Fibroblast of the conjunctiva (primary cell): ENCODE data around the gene POLL.

Source experiments
- DNase-seq: peaks from one replicate; pipeline ENCODE4 v3.0.0-alpha.2; 2010; ENCODE audit warnings: low read depth

POLL gene

GRCh38 chr10:101573885-101574753 is 13.9 kb downstream of the POLL start:
- DNase-seq = no peak

- DNase-seq = no peak
These were observed 15.3 kb downstream of the POLL start for GRCh38 chr10:101572785-101573184.

DNA sequence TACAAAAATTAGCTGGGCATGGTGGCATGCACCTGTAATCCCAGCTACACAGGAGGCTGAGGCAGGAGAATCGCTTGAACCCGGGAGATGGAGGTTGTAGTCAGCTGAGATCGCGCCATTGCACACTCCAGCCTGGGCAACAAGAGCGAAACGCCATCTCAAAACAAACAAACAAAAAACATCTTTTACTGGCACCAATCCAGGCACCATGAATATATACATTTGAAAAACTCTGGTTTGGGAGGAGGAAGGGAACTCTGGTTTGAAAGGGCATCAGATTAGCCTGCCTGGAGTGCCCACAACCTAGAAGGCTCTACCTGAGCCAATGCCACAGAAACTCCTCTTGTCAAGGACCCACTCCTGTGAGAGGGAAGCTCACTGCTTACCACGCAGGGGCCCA is 15.9 kb downstream of the POLL start:
- no peak for DNase-seq

DNA sequence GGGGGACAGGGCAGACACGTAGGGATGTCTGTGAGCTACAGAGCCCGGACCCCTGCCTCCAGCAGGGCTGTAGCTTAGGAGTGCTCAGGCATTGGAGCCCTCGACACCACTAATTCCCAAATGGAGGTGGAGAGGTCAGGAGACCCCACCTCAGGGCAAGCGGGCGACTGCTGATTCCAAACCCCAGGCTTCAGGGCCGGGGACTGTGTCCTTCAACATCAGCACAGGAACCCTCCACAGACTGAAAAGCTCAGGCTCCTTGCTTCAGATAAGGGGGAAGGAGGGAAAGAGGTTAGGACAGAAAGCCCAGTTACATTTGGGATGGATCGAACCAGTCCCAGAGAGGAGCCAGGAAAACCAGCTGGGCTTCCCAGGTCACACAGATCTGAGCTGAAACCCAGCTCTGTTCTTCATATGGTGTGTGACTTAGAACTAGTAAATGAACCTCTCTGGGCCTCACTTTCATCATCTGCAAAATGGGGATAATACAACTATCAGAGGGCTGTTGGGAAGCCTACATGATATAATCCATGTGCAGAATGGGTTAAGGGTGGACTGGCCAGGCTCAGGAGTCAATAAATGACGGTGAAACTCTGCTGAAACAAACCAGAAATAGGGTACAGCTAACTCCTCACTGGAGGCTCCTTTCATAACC is 16.7 kb downstream of the POLL start:
- no peak for DNase-seq

GRCh38 chr10:101570428-101571270 is 17.4 kb downstream of the POLL start:
- no peak for DNase-seq

- DNase-seq = peak; percentile 47
These were observed 18.2 kb downstream of the POLL start for GRCh38 chr10:101569622-101570427.

GRCh38 chr10:101569323-101569621 is 18.8 kb downstream of the POLL start:
- no peak for DNase-seq

GRCh38 chr10:101568054-101568745 is 19.9 kb downstream of the POLL start:
- DNase-seq = no peak

DNA sequence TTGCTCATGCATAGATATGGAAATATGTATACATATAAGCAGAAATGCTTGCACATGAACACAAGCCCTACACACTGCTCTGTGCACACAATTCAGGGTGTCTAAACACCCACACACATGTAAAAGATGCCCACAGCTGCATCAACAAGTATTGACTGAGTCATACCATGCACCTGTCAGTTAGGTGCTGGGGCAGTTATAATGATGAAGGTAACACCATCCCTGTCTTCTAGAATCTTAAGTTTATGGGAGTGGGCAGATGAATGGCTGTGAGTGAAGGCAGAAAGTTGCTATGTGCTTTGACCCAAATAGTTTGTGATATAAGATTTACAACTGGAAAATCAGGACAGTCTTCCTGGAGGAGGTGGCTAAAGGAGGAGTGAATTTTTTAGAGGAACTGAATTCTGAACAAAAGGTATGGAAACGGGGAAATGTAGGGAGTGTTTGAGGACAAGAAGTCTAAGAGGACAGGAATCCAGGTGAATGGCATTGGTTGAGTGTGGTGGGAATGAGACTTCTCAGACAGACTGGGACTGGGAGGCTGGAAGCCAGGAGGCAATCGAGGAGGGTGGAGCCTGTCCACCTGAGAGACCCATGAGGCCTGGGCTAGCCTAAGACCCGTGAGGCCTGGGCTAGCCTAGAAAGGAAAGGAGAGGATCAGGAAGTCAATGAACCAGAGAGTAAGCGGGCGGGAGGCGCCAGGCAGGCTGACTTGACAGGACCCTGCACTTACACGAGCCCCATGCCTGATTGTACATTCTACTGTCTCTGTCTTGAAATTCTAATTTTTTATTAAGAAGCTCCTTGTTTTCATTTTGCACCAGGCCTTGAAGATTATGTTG is 20.7 kb downstream of the POLL start:
- no peak for DNase-seq

DNA sequence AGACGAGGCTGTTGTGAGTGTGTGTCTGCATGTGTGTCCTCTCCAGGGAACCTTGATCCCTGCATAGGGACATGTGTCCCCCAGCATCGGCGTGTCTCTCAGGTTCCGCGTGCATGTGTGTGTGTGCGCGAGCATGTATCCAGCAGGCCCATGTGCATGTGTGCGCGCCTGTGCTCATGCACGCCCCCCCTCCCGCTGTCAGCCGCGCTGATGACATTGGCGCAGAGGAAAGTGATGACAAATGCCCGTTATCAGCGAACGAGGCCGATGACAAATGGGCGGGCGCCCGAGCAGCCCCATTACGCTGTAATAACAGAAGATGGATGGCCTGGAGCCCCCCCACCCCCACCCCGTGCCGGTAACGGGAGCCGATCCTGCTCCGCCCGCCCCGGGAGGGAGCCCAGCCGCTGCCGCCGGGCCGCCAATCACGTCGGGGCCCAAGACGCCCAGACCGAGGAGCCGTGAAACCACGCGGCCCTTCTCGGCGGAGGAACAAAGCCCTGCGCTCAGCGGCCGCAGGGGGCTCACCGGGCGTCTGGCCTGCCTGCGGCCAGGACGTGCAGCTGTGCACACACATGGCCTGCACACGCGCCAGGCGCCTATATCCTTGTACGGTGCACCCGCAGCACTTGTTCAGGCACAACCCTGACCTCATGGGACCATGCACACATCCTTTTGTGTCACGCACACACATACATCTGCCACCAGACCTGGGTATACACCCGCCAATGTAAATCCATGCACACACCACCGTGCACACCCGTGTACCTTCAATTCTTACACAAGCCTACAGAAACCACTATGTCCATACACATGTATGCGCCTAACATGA is 21.5 kb downstream of the POLL start:
- no peak for DNase-seq

- no peak for DNase-seq
These were observed 22.1 kb downstream of the POLL start for GRCh38 chr10:101565936-101566332.

DNA sequence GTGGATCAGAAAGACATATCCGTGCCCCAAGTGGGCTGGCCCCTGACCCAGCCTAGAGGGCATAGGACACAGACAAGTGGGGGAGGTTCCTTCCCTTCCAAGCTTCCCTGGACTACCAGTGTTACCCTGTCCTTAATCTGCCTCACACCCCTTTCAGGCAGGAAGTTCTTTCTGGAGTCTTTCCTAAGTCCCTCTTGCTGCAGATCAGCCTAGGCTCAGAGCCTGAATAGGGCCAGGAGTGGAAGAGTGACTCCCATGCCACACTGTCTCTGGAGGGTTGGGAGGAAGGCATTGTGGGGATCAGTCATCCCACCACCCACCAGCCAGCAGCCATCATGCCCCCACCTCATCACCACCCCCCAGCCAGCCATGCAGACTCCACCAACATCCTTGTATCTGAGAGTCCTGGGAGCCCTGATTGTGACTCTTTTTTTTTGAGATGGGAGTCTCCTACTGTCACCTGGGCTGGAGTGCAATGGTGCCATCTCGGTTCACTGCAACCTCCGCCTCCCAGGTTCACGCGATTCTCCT is 22.6 kb downstream of the POLL start:
- no peak for DNase-seq

- no peak for DNase-seq
These were observed 23.5 kb downstream of the POLL start for GRCh38 chr10:101564490-101564991.

DNA sequence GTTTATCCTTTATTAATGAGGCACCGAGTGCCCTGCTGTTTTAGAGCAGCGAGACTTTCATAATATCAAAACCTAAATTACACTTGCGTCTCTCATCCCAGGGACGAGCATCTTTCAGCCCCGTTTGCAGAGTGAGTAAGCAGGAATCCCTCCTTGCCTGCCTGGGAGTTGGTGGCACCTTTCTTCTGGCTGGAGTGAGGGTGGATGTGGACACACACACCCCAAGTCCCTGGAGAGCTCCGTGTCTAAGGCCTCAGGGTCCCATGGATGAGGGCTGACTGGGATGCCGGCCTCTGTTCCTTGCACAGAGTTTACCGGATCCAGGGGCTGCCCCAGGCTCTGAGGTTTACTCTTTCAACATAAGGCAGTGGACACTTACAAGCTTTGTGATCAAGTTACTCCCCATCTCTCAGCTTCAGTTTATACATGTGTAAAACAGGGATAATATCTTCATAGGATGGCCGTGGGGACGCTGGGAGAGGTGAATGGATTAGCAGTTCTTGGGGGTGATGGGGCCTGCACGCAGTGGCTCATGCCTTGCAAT is 24.5 kb downstream of the POLL start:
- DNase-seq = no peak

GRCh38 chr10:101563007-101563406 is 25.1 kb downstream of the POLL start:
- DNase-seq = no peak

GRCh38 chr10:101562231-101562630 is 25.8 kb downstream of the POLL start:
- DNase-seq = no peak

DNA sequence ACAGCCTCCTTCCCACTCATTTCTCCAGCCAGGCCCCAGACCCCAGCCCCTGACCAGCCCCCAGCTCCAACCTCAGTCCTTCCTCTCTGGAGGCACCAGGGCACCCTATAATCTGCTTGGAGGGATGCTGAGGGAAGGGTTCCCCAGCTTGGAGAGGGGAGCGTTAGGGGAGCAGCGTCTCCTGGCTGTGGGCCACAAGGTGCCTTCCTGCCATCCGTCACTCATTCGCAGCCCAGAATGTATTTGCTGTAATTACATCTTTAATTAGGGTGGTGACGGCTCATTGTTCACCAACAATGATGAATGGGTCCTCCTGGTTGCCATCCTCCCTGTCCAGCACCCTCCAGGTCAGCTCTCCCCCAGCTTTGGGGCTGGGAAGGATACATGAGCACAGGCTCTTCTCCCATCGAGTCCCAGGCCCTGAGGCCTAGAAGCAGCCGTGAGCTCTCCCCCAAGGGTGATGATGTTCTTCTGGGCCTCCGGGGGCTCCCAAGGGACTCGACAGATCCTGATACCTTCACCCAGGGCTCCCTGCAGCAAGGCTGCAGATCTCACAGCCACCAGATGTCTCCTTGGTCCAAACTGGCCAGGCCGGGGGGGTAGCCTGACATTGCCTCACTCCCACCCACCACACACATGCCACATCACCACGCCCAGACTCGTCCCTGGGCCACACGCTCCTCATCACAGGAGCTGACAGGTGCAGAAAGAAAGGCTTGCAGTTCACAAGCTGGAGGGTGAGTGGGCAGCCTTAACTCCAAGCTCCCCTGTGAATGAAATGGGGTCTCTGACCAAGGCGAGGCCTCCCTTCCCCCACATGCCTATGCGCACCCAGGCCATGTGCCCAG is 26.8 kb downstream of the POLL start:
- DNase-seq = no peak
